A549 (cell line): ENCODE data around the gene ACTN1.

Experiments used
- CTCF ChIP-seq: fragments of >200 bp; sonication (Bioruptor Twin); formaldehyde crosslinking; IDR thresholded peaks from 3 replicates; pipeline ENCODE4 v1.5.1; 2016
- POLR2A ChIP-seq: IDR thresholded peaks from 2 replicates; pipeline ENCODE4 v1.6.1; 2012; ENCODE audit warnings: mild to moderate bottlenecking, low read length
- USF2 ChIP-seq: fragments of 450-650 bp; IDR thresholded peaks from 2 replicates; pipeline ENCODE4 v1.6.1; 2014; ENCODE audit warnings: antibody characterized with exemption

- TF ChIP-seq USF2 (no peak), POLR2A (no peak), CTCF (no peak)
Measured at GRCh38 chr14:68925373-68925772, 53.7 kb downstream of the ACTN1 start.
